Epithelial cell of proximal tubule (primary cell): Measurements from ENCODE around the gene CCER1. TPM values are rescaled to one million over a fixed set of nuclear protein-coding genes. Genes with fewer than 3 reads are reported as not detected.
"Not testable (repeated sequence)": the region's sequence is repeated elsewhere in the genome, so short reads cannot be mapped to it uniquely, and the experiment has no call there.

ENCODE experiments used
- DNase-seq: peaks from one replicate; pipeline ENCODE4 v3.0.0-alpha.2; 2011; ENCODE audit warnings: low read depth
- H3K4me3 ChIP-seq: 2 replicates; pipeline ENCODE4 v1.5.1; 2011; ENCODE audit warnings: low read depth, mild to moderate bottlenecking, low read length
- CTCF ChIP-seq: conservative IDR thresholded peaks from 2 replicates; pipeline ENCODE4 v1.5.1; 2012; ENCODE audit warnings: low read depth, mild to moderate bottlenecking, low read length
- total RNA-seq: library from RNA; depleted of rRNA; stranded (reverse); fragments of >200 nt; gene quantifications from 2 replicates; pipeline ENCODE4 v1.2.3, GENCODE V29; 2015

The CCER1 gene
- total RNA-seq, 1 donor from 2014 or later = not detected

GRCh38 chr12:90990611-90991010 is 35.6 kb upstream of the CCER1 start:
- H3K4me3 ChIP-seq = no peak overlapping the region
- no peak for TF ChIP-seq CTCF
- no peak for DNase-seq

- TF ChIP-seq CTCF = no peak
- DNase-seq = no peak
- no peak overlapping the region for H3K4me3 ChIP-seq
Observed at GRCh38 chr12:90989686-90990111, 34.7 kb upstream of the CCER1 start.

GRCh38 chr12:90987520-90987919 is 32.5 kb upstream of the CCER1 start:
- H3K4me3 ChIP-seq = no peak overlapping the region
- peak; percentile 21 for TF ChIP-seq CTCF
- DNase-seq = no peak

GRCh38 chr12:90987101-90987500 is 32.1 kb upstream of the CCER1 start:
- H3K4me3 ChIP-seq = no peak overlapping the region
- TF ChIP-seq CTCF = no peak
- no peak for DNase-seq

- not testable (repeated sequence) for DNase-seq, H3K4me3 ChIP-seq
Observed at GRCh38 chr12:90985331-90985730, 30.4 kb upstream of the CCER1 start.

GRCh38 chr12:90984114-90984513 is 29.1 kb upstream of the CCER1 start:
- TF ChIP-seq CTCF = no peak
- DNase-seq = no peak
- H3K4me3 ChIP-seq = no peak overlapping the region

GRCh38 chr12:90982170-90982569 is 27.2 kb upstream of the CCER1 start:
- no peak for TF ChIP-seq CTCF
- H3K4me3 ChIP-seq = no peak overlapping the region
- DNase-seq = no peak

- no peak for TF ChIP-seq CTCF
- no peak overlapping the region for H3K4me3 ChIP-seq
- DNase-seq = no peak
Observed at GRCh38 chr12:90979951-90980350, 25.0 kb upstream of the CCER1 start.
